ENCODE results near the gene ZNF277. TPM values are rescaled to one million over a fixed set of nuclear protein-coding genes. Genes with fewer than 3 reads are reported as not detected.
"Not testable (repeated sequence)": the region's sequence is repeated elsewhere in the genome, so short reads cannot be mapped to it uniquely, and the experiment has no call there.

Gene ZNF277
- total RNA-seq, 1 donor from 2014 or later, result 17.0 TPM

DNA sequence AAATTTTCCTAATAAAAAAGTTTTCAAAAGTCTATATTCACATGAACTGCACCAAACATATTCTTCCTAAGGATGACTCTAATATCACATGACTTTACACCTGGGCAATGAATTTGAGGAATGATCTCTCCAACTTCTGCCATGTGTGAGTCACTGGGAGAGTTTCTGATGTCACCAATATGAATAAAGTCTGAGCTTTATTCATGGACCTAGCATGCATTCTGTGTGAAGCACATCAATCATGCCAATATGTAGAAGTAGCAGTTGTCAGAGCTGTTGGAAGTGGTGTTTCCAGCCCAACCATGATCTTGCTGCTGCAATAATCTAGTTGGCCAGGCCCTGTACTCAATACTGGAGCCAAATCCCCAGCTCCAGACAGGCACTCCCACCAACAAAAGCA lies 152.0 kb downstream of the ZNF277 start:
- ATAC-seq, result peak; percentile 38

GRCh38 chr7:112359086-112359485 lies 152.6 kb downstream of the ZNF277 start:
- ATAC-seq, result no peak

- no peak for ATAC-seq
Measured at GRCh38 chr7:112360681-112361080, 154.2 kb downstream of the ZNF277 start.

DNA sequence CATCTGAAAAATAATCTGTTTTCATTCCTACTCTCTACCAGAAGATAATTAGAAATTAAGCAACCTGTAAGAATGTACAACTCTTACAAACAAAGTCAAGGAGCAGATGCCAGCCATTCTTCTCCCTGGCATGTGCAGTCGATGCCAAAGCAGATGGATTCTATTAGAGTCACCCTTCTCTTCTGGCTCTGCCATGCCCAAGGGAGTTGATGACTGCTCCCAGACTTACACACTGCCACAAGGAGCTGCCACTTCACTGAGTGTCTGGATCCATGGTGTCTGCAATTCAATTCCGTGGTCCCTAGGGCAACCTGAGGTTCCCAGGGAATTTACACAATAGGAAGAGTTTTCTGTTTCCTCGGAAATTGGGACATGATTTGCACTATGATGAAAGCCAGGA lies 154.7 kb downstream of the ZNF277 start:
- no peak for ATAC-seq

- ATAC-seq, result no peak
Measured at GRCh38 chr7:112362053-112362650, 155.7 kb downstream of the ZNF277 start.

- no peak for ATAC-seq
Measured at GRCh38 chr7:112362731-112363131, 156.2 kb downstream of the ZNF277 start.

DNA sequence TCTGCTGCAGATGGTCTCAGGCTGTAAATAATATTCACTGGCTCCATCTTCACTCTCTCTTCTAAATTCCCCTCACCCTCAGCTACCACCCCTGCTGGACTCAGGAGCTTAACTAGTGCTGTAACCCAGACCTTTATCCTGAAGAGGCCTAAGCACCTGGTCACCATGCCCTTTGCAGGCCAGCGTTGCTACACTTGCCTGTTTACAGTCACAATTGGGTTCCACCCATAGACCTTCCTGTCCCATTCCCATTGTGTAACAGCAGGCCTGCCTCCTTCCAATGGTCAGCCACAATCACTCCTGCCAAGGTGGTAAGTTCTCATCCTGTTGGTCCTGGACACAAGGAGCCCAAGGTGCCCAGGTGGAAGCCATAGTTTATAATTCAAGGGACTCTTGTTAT lies 157.9 kb downstream of the ZNF277 start:
- no peak for ATAC-seq

DNA sequence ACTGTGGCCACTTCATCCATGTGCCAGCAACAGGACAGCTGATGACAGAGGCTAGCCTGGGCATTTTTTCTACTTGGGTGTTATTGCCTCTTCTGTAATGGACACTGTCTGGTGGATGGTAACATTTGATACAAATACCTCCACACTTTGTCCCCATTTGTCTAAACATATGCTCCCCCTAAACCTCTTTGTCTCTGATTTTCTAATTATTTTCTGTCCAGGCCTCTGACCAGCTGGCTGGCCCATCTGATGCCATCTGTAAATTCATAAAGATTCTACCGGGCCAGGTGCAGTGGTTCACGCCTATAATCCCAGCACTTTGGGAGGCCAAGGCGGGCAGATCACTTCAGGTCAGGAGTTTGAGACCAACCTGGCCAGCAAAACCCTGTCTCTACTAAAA lies 159.1 kb downstream of the ZNF277 start:
- ATAC-seq, result no peak

- no peak for ATAC-seq
Measured at GRCh38 chr7:112366886-112367285, 160.4 kb downstream of the ZNF277 start.

DNA sequence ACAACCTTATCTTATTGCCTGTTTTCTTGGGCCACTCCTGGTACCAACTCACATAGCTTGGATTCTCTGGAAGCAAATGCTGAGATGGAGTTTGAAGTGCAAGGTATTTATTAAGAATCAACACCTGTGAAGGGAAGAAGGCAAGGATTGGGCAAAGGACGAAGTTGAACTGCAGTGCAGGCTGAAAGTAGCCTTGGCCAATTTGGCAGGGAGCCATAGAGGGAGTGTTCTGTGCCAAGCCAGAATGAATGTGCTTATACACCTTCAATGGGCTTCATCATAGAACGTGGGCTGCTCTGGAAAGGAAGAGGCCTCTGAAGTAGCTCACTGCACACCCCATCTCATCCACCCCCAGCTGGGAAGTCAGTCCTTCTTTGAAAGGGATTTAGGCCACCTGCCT lies 163.9 kb downstream of the ZNF277 start:
- no peak for ATAC-seq

GRCh38 chr7:112371701-112372100 lies 165.2 kb downstream of the ZNF277 start:
- ATAC-seq, result no peak

- ATAC-seq, result no peak
Measured at GRCh38 chr7:112372101-112372500, 165.6 kb downstream of the ZNF277 start.

DNA sequence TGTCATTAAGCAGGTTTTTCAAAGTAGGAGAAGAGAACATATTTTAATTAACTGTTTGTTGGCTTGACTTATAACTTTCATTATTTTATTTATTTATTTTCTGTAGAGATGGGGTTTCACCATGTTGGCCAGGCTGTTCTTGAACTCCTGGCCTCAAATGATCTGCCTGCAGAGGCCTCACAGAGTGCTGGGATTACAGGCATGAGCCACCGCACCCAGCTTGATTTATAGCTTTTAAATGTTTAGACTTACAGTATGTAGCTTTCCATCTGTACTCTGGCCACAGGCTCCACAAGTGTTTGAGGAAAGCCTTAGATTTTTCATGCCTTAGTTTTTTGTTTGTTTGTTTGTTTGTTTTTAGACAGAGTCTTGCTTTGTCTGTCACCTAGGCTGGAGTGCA lies 171.1 kb downstream of the ZNF277 start:
- ATAC-seq, result no peak

DNA sequence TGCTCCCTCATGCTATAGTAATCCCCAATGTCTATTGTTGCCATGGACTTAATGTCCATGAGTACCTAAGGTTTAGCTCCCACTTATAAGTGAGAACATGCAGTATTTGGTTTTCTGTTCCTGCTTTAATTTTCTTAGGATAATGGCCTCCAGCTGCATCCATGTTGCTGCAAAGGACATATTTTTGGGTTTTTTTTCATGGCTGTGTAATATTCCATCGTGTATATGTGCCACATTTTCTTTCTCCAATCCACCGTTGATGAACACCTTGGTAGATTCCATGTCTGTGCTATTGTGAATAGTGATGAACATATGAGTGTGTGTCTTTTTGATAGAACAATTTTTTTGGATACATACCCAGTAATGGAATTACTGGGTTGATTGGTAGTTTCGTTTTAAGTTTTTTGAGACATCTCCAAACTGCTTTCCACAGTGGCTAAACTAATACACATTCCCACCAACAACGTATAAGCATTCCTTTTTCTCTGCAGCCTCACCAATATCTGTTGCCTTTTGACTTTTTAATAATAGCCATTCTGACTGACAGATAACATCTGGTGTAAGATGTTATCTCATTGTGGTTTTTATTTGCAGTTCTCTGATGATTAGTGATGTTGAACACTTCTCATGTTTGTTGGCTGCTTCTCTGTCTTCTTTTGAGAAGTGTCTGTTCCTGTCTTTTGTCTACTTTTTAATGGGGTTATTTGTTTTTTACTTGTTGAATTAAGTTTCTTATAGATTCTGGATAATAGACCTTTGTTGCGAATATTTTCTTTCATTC lies 175.0 kb downstream of the ZNF277 start:
- ATAC-seq, result no peak

GRCh38 chr7:112383671-112384417 lies 177.3 kb downstream of the ZNF277 start:
- no peak for ATAC-seq

- ATAC-seq, result no peak
Measured at GRCh38 chr7:112385516-112385915, 179.0 kb downstream of the ZNF277 start.

- no peak for ATAC-seq
Measured at GRCh38 chr7:112386619-112387018, 180.1 kb downstream of the ZNF277 start.

- no peak for ATAC-seq
Measured at GRCh38 chr7:112390167-112390566, 183.7 kb downstream of the ZNF277 start.

GRCh38 chr7:112391079-112391821 lies 184.8 kb downstream of the ZNF277 start:
- ATAC-seq, result not testable (repeated sequence)

GRCh38 chr7:112391841-112392286 lies 185.4 kb downstream of the ZNF277 start:
- peak; percentile 44 for ATAC-seq
